HG02973 (cell line): ENCODE measurements around the gene DPM3.
"Not testable (repeated sequence)": the region's sequence is repeated elsewhere in the genome, so short reads cannot be mapped to it uniquely, and the experiment has no call there.

ENCODE experiments used
- ATAC-seq: cut with Tn5 transposase; IDR thresholded peaks from one replicate; pipeline ENCODE4 v1.9.1; 2021; ENCODE audit warnings: moderate library complexity; ENCODE audit not compliant: unreplicated experiment

Gene DPM3

GRCh38 chr1:155139895-155140629 lies at the start of gene DPM3:
DPM3 (minus strand) TSS chr1:155140531; CDS start chr1:155140240, 291 bp downstream.
- ATAC-seq, result peak; percentile 52

GRCh38 chr1:155189926-155190325 lies 49.6 kb upstream of the DPM3 start:
- not testable (repeated sequence) for ATAC-seq

- ATAC-seq, result no peak
Measured at GRCh38 chr1:155188268-155188667, 47.9 kb upstream of the DPM3 start.

- ATAC-seq, result no peak
Measured at GRCh38 chr1:155187456-155187891, 47.1 kb upstream of the DPM3 start.

DNA sequence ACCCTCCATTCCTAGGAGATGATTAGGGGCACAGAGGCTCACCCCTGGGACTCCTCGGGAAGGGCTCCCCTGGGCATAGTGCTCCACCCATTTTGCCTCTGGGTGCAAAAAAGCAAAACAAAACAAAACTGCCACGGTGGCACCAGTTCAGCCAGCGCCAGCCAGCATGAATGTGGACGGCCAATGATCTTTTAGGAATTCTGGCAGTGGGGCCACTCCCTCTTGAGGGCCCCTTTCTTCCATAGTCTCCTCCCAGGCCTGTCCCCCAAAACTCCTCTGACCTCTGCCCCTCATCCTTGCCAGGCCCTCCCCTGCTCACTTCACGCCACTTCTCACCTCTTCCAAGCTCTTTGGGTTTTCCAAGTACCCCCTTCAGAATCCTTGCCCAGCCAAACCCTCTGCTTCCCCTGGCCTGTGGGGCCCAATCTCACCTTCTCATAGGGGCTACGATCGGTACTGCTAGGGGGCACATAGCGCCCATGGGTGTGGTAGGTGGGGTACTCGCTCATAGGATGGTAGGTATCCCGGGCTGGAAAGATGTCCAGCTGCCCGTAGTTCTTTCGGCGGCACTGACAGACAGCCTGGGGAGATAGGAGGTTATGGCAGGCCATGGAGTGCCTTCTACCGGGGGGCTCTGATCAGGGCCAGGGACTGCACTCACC lies 46.6 kb upstream of the DPM3 start:
- no peak for ATAC-seq

GRCh38 chr1:155186067-155186793 lies 45.9 kb upstream of the DPM3 start:
- no peak for ATAC-seq

GRCh38 chr1:155185783-155186066 lies 45.4 kb upstream of the DPM3 start:
- ATAC-seq, result peak; percentile 20

DNA sequence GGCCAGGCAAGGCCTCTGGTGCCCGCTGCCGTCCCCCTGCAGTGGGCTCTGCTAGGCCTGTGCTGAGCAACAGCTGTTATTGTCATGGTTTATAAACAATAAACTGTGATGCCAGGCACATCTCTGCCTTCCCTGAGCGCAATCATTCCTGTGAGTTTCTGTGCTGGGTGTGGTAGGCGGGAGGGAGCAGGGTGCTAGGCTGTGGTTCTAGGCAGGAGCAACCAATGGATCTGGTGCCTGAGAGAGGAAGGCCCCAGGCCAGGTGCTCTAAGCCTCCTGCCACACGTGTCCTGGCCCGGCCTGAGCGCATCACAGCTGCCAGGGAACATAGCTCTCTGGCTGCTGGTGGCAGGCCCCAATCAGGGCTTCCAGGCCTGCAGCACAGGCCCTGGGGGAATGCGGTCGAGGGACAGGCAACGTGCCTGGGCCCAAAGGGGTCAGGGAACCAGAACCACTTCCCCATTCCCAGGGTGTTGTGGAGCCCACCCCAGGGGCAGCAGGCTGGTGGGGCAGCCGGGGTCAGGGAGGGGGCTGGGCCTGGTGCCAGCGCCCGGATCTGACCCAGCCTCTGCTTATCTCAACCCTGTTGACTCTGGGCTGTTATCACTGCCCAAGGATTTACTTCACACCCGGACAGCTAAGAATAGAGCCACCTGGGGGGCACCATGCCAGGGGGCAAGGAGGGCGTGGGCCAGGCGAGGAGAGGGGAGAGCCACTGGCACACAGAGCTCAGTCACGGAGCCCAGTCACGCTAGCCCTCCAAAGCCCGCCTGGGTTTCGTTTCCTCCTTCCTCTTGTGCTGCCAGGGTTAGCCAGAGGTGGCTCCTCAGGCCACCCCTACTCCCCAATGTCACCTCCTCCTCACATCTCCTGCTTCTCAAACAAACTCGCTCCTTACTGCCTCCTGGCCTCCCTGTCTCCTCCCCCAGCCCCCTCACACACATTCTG lies 44.8 kb upstream of the DPM3 start:
- peak; percentile 79 for ATAC-seq

GRCh38 chr1:155184351-155184811 lies 44.0 kb upstream of the DPM3 start:
- no peak for ATAC-seq

GRCh38 chr1:155183775-155184221 lies 43.5 kb upstream of the DPM3 start:
- ATAC-seq, result no peak

DNA sequence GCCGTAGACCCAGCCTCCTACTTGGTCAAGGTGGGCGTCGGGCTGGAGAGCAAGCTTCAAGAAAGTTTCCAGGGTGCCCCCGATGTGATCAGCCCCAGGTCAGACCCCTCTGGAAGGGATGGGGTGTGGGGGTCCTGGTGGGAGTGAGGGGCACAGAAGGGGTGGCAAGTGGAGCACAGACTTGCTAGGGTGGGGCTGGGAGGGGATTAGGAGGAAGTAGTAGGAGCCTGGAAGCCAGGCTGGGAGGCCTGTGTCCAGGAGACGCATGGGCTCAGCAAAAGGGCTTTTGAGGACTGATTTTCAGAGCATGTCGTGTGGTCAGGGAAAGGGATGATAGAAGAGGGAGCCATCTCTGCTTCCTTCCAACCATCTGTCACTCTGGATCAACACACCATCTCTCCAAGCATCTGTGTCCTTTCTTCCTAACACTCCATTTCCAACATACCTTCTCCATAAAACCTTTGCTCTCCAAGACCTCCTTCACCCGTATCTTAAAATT lies 41.8 kb upstream of the DPM3 start:
- ATAC-seq, result no peak

- ATAC-seq, result no peak
Measured at GRCh38 chr1:155181371-155182051, 41.2 kb upstream of the DPM3 start.

DNA sequence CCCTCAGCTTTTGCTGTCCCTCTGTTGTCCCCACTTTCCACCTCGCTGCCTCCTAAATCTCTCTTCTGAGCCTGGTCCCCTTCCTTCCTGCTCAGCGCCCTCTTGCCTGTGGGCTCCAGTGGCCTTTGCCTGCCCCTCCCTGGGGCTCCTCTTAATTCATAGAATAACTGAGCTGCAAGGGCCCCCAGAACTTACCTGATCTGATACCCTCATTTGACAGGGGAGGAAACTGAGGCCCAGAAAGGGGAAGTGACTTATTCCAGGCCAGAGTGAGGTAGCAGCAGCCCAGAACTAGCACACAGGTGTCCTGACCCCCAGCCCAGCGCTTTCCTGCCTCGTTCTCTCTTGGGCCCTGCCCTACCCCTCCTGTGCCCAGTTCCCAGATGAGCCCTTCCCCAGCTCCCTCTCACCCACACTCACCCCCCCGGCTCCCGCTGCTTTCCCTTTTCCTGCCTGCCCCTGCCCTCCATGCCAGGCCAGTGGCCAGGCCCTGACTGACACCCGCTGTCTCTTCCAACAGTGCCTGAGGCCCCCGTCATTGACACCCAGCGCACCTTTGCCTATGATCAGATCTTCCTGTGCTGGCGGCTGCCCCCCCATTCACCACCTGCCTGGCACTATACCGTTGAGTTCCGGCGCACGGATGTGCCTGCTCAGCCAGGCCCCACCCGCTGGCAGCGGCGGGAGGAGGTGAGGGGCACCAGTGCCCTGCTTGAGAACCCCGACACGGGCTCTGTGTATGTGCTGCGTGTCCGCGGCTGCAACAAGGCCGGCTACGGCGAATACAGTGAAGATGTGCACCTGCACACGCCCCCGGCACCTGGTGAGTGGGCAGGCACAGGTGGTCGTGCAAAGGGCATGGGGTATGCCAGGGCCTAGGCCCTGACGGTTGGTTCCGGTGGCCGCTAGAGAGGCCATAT lies 39.0 kb upstream of the DPM3 start:
- no peak for ATAC-seq

DNA sequence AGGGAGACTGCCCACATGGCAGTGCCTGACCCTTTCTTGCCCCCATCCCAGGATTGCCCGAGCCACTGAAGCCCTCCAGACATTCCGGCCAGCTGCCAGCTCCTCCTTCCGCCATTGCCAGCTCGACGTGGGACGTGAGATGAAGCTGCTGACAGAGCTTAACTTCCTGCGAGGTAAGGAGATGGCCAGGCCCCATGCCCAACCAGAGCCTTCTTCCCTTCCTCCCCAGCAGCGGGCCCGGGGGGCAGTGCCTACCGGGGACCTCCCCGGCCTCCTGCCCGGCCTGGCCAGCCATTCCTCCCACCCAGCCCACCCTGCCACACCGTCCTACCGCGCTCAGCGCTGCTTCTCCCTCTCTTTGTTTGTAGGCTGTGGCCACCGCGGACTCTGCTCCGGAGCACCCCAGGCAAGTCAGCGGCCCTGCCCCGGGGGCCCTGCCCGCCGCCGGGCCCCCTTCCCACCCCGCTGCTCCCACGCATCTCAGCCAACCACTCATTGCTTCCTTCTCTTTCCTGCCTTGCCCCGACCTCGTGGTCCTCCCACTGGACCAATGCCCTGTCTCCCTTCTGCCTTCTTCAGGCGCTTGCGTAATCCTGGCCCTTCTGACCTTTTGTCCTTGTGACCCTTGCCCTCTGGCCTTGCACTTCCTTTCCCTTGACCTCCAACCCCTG lies 38.2 kb upstream of the DPM3 start:
- no peak for ATAC-seq

DNA sequence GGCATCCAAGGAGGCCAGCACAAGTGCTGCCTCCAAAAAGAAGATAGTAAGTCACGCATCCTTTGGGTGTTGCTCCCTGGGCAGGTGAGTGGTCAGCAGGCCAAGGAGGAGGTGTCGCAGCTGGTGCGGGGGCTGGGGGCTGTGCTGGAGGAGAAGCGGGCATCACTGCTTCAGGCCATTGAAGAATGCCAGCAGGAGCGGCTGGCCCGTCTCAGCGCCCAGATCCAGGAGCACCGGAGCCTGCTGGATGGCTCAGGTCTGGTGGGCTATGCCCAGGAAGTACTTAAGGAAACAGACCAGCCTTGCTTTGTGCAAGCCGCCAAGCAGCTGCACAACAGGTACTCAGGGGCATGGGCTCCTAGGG lies 37.6 kb upstream of the DPM3 start:
- no peak for ATAC-seq

GRCh38 chr1:155177192-155177917 lies 37.0 kb upstream of the DPM3 start:
- no peak for ATAC-seq

DNA sequence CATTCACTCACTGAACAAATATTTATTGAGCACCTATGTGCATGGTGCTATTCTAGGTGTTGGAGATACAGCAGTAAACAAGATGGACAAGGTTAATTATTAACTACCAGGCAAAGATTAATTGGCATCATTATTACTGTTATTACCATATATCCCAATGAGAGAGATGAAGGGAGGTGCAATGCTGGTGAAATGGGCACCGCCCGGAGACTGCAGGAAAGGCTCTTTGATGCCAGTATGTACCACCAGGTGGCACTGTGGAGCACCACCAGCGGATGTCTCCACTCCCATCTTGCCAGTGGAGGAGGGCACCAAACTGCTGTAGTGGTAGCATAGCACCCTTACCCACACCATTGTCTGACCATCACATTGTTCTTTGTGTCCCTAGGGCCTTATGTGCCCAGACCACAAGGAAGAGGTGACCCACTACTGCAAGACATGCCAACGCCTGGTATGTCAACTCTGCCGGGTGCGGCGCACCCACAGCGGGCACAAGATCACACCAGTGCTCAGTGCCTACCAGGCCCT lies 36.3 kb upstream of the DPM3 start:
- ATAC-seq, result no peak
